HG02840 (cell line): ENCODE data around the gene PTPN14.
"Not testable (repeated sequence)": the region's sequence is repeated elsewhere in the genome, so short reads cannot be mapped to it uniquely, and the experiment has no call there.

Experiments
- ATAC-seq: cut with Tn5 transposase; IDR thresholded peaks from one replicate; pipeline ENCODE4 v1.9.1; 2021; ENCODE audit warnings: mild to moderate bottlenecking, moderate library complexity, moderate number of reproducible peaks; ENCODE audit not compliant: unreplicated experiment, low FRiP score

PTPN14 gene

DNA sequence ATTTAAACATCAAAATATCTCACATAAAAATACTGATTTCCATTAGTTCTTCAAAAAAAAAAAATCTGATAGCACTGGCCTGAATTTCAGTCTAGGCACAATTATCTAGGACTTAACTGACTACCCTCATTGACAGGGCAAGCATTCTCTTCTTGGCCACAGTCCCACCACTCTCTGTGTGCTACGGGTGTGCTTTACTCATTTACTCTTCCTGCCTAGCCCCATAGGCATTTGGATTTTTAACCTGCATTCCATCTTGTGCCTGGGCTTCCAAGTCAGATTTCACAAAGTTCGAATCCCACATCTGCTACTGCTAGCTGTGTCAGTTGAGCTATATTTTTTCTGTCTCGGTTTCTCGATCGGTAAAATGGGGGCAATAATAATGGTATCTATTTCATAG is 38.0 kb downstream of the PTPN14 start:
- no peak for ATAC-seq

DNA sequence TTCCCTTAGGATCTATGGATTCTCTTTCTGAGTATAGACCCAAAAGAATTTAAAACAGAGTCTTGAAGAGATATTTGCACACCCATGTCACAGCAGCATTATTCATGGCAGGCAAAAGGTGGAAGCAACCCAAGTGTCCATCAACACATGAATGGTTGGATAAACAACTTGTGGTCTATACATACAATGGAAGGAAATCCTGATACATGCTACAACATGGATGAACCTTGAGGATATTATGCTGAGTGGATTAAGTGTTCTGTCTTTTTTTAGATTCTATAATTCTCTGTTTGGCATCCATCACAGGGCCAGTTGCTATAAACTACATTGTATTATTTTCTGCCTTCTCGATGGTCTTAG is 39.8 kb downstream of the PTPN14 start:
- no peak for ATAC-seq

GRCh38 chr1:214510914-214511638 is 40.3 kb downstream of the PTPN14 start:
- ATAC-seq = no peak

DNA sequence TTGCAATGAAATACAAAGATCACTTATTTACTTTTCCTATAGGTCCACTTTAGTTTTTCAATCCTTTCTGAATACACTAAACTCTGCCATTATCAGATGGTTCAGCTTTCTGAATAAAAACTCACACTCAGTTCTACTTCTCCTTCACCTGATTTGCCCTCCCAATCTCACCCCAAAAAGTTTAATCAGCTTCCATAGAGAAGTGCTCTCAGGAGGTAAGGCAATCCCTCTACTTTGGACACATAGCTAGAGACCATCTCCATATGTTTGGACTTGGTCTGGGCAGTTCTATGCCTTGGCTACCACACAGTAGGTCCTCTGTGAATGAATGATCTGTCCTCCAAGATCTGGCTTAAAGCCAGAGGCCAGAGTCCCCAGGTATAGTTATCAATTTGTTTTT is 40.9 kb downstream of the PTPN14 start:
- ATAC-seq = no peak

- ATAC-seq = not testable (repeated sequence)
Observed at GRCh38 chr1:214509622-214510021, 41.8 kb downstream of the PTPN14 start.

- ATAC-seq = peak; percentile 91
Observed at GRCh38 chr1:214506972-214507431, 44.4 kb downstream of the PTPN14 start.

GRCh38 chr1:214505134-214505533 is 46.3 kb downstream of the PTPN14 start:
- ATAC-seq = no peak

DNA sequence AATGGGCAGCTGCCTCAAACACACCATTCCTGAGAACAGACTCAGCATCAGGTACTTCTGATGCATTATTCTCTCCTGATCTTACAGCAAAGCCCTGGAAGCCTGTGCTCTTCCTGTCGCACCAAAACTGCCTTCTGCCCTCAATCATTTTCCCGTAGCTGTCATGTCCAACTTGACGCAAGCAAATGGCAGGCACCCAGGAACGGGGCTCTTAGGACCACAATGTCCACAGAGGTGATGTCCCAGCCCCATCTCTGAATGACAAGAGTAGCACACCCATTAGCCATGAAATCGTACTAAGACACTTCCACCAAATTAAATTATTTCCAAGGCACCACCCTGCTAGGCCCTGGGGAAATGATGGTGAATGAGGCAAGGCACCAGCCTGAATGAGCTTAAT is 47.1 kb downstream of the PTPN14 start:
- ATAC-seq = no peak

DNA sequence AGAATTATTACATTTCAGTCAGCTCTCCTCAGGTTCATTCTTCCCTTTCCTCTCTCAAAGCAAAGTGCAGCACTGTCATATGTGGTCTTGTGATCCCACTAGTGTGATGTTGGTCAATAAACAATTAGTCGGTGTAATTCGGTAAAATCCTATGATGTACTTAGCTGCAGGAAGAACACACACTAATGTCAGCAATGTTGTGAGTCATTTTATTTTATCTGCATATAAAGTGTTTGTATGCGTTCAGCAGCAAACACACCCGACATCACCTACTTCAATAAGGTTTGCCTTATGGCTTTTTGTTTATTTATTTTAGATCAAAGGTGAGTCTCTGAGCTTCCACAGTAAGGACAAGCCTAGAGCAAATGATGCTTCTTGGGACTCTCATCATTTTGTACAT is 47.8 kb downstream of the PTPN14 start:
- ATAC-seq = no peak

DNA sequence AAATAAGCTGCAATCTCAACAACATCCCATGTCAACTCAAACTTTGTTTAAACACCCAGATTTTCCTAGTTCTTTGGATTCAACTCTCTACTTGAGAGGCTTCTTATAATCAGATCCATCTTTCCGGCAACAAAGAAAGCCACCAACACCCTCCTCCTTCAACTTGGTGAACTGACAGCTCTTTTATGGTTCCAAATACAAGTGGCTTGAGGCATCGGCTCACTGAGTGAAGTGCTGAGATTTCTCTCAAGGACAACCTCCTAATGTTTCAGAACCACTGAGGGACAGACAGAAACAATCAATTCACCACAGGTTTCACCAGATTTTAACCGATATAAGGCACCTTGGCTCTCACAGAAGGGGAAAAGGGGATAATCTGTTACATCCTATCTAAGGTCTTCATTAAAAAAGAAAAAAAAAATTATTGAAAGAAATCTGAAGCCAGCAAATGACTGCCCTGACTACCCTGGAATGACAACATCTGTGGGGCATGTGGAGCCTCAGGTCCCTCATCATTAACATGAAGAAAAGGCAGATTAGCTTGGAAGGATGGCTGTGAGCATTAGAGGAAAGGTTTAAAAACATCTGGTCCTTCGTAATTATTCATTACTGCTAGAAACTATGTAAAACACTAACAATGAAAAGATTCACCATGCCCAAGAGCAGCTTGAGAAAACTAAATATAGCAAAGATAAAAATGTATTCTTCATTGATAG is 50.9 kb downstream of the PTPN14 start:
- ATAC-seq = no peak

- no peak for ATAC-seq
Observed at GRCh38 chr1:214499732-214500131, 51.7 kb downstream of the PTPN14 start.

DNA sequence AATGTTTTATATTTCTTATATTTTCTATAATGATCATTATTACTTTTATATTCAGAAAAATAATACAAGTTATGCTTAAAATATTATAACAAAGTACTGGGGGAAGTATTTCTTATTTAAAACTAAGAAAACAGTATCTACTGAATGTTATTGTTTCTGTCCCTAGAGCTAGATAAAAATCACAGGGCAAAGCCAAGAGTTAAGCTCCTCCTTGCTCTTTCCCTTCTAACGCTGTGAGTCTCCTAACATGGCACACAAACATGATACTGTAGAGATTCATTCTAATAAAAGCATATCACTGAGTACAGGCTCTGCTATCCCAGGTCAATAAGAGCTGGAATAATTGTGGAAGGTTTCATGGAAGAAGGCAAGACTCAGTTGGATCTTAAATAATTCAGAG is 53.4 kb downstream of the PTPN14 start:
- ATAC-seq = no peak

- ATAC-seq = no peak
Observed at GRCh38 chr1:214496126-214496525, 55.3 kb downstream of the PTPN14 start.

GRCh38 chr1:214494706-214495105 is 56.7 kb downstream of the PTPN14 start:
- no peak for ATAC-seq

GRCh38 chr1:214494179-214494578 is 57.2 kb downstream of the PTPN14 start:
- ATAC-seq = not testable (repeated sequence)

DNA sequence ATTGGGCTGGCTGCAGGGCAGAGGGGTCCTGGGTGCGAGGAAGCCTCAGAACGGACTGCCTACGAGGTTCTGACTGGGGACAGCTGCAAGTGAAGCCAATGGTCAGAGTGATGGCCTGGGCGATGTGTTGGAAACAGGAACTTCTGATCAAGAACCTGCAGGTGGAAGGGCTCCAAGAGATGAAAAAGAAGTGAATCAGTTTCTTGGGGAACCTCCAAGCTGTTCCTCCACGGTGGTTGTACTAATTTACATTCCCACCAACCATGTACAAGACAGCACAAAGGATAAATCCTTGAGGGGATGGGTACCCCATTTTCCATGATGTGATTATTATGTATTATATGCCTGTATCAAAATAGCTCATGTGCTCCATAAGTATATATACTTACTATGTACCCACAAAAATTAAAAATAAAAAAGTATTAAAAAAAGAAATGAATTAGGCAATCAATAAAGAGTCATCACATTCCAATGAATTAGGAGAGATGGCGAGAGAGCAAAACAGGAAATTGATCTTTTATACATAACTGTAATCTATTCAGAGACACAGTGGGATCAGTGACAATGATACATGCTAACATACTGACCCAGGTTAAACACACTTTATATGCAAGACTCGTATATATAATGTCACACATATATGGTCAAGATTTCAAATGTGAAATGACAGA is 58.1 kb downstream of the PTPN14 start:
- ATAC-seq = no peak

DNA sequence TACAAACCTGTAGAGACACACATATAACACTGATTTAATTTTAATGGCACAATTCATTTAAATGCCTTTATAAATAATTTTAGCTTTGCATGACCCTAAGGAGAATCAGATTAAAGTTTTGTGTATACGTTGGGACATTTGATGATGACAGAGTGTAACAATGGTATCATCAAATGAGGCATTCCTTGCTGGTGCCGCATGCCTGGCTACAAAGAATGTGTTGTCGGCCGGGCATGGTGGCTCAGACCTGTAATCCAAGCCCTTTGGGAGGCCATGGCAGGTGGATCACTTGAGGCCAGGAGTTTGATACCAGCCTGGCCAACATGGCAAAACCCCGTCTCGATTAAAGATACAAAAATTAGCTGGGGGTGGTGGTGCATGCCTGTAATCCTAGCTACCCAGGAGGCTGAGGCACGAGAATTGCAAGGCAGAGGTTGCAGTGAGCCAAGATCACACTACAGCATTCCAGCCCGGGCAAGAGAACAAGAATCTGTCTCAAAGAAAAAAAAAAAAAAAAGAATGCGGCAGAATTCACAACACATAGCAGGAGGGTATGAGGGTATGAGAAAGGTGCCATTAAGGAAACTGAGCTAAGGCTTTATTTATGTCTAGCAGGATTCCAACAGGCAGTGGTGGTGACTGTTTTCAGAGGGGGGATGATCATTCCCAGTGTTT is 58.9 kb downstream of the PTPN14 start:
- ATAC-seq = no peak

DNA sequence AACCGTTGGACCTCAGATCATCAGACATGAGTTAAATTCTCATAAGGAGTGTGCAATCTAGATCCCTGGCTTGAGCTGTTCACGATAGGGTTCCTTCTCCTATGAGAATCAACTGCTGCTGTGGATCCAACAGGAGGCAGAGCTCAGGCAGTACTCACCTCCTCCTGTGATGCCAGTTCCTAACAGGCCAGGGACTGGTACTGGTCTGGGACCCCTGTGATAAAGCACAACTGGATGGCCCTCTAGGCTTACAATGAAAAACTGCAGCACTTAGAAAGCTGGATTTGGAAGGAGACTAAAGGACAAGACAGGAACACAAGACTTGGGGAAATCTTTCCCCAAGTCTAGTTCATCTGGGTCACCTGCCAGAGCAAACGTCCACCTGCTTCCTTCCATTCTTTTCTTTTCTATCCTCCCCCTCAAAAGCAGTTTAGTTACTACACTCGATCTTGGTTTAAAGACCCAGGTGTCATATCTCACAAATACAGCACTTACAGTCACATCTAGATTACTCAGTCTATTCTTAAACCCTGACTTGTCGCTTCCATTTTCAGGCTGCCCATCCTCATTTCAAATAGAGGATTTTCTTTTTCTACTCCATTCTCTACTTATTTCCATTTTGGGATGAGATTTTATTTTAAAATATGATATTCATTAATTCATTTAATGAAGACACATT is 59.8 kb downstream of the PTPN14 start:
- ATAC-seq = no peak

GRCh38 chr1:214485151-214485550 is 66.3 kb downstream of the PTPN14 start:
- no peak for ATAC-seq

- ATAC-seq = not testable (repeated sequence)
Observed at GRCh38 chr1:214483180-214483579, 68.2 kb downstream of the PTPN14 start.
